ENCODE results near the gene NPIPA5.
"Not testable (repeated sequence)": the region's sequence is repeated elsewhere in the genome, so short reads cannot be mapped to it uniquely, and the experiment has no call there.

DNA sequence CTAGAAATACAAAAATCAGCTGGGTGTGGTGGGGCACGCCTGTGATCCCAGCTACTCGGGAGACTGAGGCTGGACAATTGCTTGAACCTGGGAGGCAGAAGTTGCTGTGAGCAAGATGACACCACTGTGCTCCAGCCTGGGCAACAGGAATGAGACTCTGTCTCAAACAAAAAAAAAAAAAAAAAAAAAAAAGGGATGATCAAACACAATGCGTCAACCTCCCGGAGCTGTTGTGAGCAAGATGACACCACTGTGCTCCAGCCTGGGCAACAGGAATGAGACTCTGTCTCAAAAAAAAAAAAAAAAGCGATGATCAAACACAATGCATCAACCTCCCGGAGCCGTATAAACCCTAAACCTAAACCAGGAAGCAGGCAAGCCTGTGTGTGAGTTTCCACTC is 20.6 kb downstream of the NPIPA5 start:
- not testable (repeated sequence) for TF ChIP-seq ELF4 (CRISPR knock-in tag; IDR thresholded peaks at IDR 0.05; ENCODE audit: borderline replicate concordance); CHD4 (IDR thresholded peaks at IDR 0.05; ENCODE audit: borderline replicate concordance, low read length); PHB2 (IDR thresholded peaks at IDR 0.05; ENCODE audit: partially characterized antibody); CEBPB (IDR thresholded peaks at IDR 0.05; ENCODE audit: borderline replicate concordance, low read depth, low read length); ONECUT2 (CRISPR knock-in tag; IDR thresholded peaks at IDR 0.05); TAF1 (CRISPR knock-in tag; IDR thresholded peaks at IDR 0.05); ESRRA (CRISPR knock-in tag; IDR thresholded peaks at IDR 0.05; ENCODE audit: low read depth); ZFP36 (IDR thresholded peaks at IDR 0.05; ENCODE audit: borderline replicate concordance, low read depth, low read length, partially characterized antibody); ISX (CRISPR knock-in tag; conservative IDR thresholded peaks at IDR 0.05); NR1H2 (CRISPR knock-in tag; IDR thresholded peaks at IDR 0.05; ENCODE audit: borderline replicate concordance, low read depth)
- TF ChIP-seq, protein P1, sequence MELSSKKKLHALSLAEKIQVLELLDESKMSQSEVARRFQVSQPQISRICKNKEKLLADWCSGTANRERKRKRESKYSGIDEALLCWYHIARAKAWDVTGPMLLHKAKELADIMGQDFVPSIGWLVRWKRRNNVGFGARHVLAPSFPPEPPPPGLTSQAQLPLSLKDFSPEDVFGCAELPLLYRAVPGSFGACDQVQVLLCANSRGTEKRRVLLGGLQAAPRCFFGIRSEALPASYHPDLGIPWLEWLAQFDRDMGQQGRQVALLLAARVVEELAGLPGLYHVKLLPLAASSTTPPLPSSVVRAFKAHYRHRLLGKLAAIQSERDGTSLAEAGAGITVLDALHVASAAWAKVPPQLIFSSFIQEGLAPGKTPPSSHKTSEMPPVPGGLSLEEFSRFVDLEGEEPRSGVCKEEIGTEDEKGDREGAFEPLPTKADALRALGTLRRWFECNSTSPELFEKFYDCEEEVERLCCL (CRISPR knock-in tag; IDR thresholded peaks at IDR 0.05; ENCODE audit: borderline replicate concordance): not testable (repeated sequence)
- TF ChIP-seq, protein P2, sequence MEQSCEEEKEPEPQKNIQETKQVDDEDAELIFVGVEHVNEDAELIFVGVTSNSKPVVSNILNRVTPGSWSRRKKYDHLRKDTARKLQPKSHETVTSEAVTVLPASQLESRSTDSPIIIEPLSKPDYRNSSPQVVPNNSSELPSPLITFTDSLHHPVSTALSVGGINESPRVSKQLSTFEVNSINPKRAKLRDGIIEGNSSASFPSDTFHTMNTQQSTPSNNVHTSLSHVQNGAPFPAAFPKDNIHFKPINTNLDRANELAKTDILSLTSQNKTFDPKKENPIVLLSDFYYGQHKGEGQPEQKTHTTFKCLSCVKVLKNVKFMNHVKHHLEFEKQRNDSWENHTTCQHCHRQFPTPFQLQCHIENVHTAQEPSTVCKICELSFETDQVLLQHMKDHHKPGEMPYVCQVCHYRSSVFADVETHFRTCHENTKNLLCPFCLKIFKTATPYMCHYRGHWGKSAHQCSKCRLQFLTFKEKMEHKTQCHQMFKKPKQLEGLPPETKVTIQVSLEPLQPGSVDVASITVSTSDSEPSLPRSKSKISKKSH (CRISPR knock-in tag; IDR thresholded peaks at IDR 0.05; ENCODE audit: borderline replicate concordance): not testable (repeated sequence)
- TF ChIP-seq, protein P3, sequence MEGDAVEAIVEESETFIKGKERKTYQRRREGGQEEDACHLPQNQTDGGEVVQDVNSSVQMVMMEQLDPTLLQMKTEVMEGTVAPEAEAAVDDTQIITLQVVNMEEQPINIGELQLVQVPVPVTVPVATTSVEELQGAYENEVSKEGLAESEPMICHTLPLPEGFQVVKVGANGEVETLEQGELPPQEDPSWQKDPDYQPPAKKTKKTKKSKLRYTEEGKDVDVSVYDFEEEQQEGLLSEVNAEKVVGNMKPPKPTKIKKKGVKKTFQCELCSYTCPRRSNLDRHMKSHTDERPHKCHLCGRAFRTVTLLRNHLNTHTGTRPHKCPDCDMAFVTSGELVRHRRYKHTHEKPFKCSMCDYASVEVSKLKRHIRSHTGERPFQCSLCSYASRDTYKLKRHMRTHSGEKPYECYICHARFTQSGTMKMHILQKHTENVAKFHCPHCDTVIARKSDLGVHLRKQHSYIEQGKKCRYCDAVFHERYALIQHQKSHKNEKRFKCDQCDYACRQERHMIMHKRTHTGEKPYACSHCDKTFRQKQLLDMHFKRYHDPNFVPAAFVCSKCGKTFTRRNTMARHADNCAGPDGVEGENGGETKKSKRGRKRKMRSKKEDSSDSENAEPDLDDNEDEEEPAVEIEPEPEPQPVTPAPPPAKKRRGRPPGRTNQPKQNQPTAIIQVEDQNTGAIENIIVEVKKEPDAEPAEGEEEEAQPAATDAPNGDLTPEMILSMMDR (CRISPR knock-in tag; IDR thresholded peaks at IDR 0.05): not testable (repeated sequence)

Measured in HepG2 (cell line).